Erythroblast (primary cell): ENCODE measurements around the gene CHTF18.

Source experiments
- GATA1 ChIP-seq: IDR thresholded peaks from 2 replicates; pipeline ENCODE4 v1.6.1; 2011; ENCODE audit warnings: low read depth, mild to moderate bottlenecking, control low read depth, low read length, moderate library complexity
- POLR2A ChIP-seq: IDR thresholded peaks from 2 replicates; pipeline ENCODE4 v1.6.1; 2011; ENCODE audit warnings: mild to moderate bottlenecking, low read length

DNA sequence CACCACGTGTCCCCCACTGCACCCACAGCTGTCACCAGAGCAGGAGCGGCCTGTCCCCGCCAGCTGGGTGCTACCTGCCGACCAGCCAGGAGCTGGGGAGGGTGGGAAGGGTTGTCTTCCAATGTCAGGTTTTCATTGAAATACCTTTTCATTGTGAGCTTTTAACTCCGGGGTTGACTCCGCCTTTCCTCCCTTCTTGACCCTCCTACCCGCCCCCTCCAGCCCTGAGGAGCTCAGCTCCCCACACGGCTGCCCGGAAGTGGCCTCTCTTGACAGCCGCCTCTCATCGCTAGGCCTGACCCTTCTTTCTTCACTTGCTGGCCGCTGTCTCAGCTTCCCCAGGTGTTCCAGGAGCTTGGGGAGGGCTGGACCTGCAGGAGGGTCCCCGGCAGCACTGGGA lies 33.3 kb downstream of the CHTF18 start:
- TF ChIP-seq POLR2A (no peak), GATA1 (no peak)
